Measurements from ENCODE around the gene CSE1L. TPM values are rescaled to one million over a fixed set of nuclear protein-coding genes. Genes with fewer than 3 reads are reported as not detected.
A peak's percentile ranks its signal among the peaks of the same experiment; 100 is the strongest.
"Not testable (repeated sequence)": the region's sequence is repeated elsewhere in the genome, so short reads cannot be mapped to it uniquely, and the experiment has no call there.

The CSE1L gene
- total RNA-seq, 1 donor: 18.6 TPM

- DNase-seq (ENCODE audit: low read depth in 2 of 3, low spot score in 2 of 3): peak in 1 of 3 donors; percentile 38
Measured at GRCh38 chr20:49054056-49054643, 8.0 kb downstream of the CSE1L start.

DNA sequence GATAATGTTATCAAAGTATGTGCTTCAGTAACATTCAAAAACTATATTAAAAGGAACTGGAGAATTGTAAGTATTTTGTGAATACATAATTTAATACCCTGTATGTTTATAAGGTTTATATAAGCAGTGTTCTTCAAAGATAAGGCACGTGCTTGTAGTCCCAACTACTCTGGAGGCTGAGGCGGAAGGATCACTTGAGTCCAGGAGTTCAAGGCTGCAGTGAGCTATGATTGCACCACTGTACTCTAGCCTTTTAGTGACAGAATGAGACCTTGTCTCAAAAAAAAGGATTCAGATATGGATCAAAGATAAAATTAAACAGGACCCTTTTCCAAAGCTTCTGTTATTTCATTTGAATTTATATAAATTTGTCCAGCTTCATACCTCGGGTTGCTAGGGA, 17.2 kb downstream of the CSE1L start:
- no peak for DNase-seq (ENCODE audit: low read depth in 2 of 3, low spot score in 2 of 3)

DNA sequence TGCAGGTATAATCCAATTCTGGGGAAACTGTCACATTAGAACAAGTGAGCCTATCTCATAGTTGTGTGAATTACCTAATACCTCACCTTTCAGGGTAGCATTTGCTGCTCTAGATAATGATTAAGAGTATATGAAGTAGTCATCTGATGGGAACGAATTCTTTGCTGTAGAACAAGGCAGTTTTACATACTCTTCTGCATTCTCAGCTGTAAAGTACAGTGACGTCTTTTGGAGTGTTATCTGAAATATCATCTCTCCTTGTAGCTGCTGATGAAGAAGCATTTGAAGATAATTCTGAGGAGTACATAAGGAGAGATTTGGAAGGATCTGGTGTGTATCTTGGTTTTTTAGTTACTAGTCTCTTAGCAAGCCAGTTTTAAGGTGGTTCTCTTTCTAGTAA, 28.4 kb downstream of the CSE1L start:
- no peak for DNase-seq (ENCODE audit: low read depth in 2 of 3, low spot score in 2 of 3)

- DNase-seq (ENCODE audit: low read depth in 2 of 3, low spot score in 2 of 3): no peak
Measured at GRCh38 chr20:49078310-49078709, 32.2 kb downstream of the CSE1L start.

GRCh38 chr20:49082295-49082694, 36.2 kb downstream of the CSE1L start:
- not testable (repeated sequence) for DNase-seq (ENCODE audit: low read depth in 2 of 3, low spot score in 2 of 3)

DNA sequence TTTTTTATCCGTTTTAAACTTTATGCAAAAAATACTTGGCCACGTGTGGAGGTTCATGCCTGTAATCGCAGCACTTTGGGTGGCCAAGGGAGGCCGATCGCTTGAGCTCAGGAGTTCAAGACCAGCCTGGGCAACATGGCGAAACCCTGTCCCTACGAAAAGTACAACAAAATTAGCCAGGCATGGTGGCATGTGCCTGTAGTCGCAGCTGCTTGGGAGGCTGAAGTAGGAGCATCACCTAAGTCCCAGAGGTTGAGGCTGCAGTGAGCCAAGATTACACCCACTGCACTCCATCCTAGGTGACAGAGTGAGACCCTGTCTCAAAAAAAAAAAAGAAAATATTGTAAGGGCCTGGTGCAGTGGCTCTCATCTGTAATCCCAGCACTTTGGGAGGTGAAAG, 45.0 kb downstream of the CSE1L start:
- no peak for DNase-seq (ENCODE audit: low read depth in 2 of 3, low spot score in 2 of 3)

DNA sequence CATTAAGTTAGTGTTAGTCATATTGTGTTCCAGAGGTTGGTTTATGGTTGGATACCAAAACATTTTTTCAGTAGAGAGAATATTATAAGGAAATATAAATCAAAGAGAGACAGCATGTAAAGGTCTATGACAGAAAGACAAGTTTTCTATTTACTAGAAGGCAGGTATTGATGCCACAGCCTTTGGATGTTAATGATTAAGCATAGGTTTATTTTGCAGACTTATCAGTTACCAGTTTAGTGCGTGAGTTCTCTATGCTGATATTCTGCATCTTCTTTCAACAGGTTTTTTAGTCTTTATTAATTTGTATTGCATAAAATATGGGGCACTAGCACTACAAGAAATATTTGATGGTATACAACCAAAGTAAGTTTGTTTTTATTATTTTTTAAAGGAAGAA, 45.6 kb downstream of the CSE1L start:
- no peak for DNase-seq (ENCODE audit: low read depth in 2 of 3, low spot score in 2 of 3)

- no peak for DNase-seq (ENCODE audit: low read depth in 2 of 3, low spot score in 2 of 3)
Measured at GRCh38 chr20:49096203-49096730, 50.2 kb downstream of the CSE1L start.

- DNase-seq (ENCODE audit: low read depth in 2 of 3, low spot score in 2 of 3): no peak
Measured at GRCh38 chr20:49097159-49097558, 51.0 kb downstream of the CSE1L start.

GRCh38 chr20:49098136-49098535, 52.0 kb downstream of the CSE1L start:
- DNase-seq (ENCODE audit: low read depth in 2 of 3, low spot score in 2 of 3): no peak

GRCh38 chr20:49099011-49099410, 52.9 kb downstream of the CSE1L start:
- DNase-seq (ENCODE audit: low read depth in 2 of 3, low spot score in 2 of 3): no peak

DNA sequence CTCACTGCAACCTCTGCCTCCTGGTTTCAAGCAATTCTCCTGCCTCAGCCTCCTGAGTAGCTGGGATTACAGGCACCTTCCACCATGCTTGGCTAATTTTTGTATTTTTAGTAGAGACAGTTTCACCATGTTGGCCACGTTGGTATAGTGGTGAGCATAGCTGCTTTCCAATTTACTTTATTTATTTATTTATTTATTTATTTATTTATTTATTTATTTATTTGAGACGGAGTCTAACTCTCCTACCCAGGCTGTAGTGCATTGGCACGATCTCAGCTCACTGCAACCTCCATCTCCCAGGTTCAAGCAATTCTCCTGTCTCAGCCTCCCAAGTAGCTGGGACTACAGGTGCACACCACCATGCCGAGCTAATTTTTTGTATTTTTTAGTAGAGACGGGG, 54.2 kb downstream of the CSE1L start:
- DNase-seq (ENCODE audit: low read depth in 2 of 3, low spot score in 2 of 3): not testable (repeated sequence)

- peak in 2 of 3 donors; percentile 24 to 42 for DNase-seq (ENCODE audit: low read depth in 2 of 3, low spot score in 2 of 3)
Measured at GRCh38 chr20:49100972-49101371, 54.9 kb downstream of the CSE1L start.

DNA sequence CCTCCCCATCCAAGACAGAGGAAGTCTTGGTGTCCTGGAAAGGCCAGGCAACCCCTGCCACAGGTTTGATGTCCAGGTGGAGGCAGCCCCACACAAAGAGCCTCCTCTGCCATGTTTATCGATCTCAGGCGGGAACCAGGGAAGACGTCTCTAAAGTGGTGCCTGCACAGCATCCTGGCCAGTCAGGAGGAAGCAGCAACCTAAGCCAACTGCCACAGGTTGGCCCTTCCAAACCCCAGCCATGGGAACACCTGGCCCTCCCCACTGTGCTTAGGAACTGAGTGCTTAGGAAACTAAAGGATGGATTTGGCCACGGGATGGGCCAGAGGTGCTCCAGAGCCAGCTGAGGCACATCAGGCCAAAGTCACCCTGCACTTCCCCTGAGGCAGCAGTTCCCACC, 56.9 kb downstream of the CSE1L start:
- no peak for DNase-seq (ENCODE audit: low read depth in 2 of 3, low spot score in 2 of 3)

- DNase-seq (ENCODE audit: low read depth in 2 of 3, low spot score in 2 of 3): no peak
Measured at GRCh38 chr20:49103647-49104364, 57.7 kb downstream of the CSE1L start.

DNA sequence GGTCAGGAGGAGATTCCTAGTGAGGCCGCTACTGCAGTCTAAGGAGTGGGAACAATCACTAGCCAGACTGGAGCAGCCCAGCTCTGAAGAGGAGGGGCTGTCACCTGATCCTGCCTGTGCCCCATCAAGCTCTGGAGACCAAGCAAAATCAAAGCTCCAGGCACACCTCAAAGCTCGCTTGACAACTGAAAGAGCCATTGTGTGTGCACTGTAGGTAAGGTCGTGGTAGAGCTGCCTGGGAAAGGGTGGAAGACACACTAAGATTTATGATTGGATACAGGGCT, 58.2 kb downstream of the CSE1L start:
- DNase-seq (ENCODE audit: low read depth in 2 of 3, low spot score in 2 of 3): no peak

DNA sequence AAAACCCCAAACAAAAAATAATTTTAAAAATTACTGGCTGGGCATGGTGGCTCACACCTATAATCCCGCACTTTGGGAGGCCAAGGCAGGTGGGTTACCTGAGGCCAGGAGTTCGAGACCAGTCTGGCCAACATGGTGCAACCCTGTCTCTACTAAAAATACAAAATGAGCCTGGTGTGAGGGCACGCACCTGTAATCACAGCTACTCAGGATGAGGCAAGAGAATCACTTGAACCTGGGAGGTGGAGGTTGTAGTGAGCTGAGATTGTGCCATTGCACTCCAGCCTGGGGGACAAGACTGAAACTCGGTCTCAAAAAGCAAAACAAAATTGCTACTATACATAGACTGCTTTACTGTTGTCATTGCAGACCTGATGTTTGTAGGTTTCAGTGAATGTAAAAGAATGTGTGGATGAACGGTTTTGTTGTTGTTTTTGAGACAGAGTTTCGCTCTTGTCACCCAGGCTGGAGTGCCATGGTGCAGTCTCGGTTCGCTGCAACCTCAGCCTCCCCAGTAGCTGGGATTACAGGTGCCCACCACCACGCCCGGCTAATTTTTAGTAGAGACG, 59.0 kb downstream of the CSE1L start:
- DNase-seq (ENCODE audit: low read depth in 2 of 3, low spot score in 2 of 3): not testable (repeated sequence)

DNA sequence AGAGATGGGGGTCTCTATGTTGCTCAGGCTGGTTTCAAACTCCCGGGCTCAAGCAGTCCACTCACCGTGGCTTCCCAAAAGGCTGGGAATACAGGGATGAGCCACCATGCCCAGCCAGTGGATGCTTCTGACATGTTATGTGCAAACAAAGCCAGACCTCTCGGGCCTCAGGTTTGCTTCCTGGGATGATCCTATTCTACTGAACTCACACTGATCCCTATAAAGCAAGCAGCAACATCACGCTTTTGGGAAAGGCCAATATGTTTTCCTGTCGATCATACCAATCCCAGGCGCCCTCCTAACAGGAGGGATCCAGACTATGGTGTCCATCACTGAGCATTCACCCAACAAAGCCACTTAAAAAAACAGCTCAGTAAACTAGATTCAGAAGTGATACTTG, 60.2 kb downstream of the CSE1L start:
- no peak for DNase-seq (ENCODE audit: low read depth in 2 of 3, low spot score in 2 of 3)

DNA sequence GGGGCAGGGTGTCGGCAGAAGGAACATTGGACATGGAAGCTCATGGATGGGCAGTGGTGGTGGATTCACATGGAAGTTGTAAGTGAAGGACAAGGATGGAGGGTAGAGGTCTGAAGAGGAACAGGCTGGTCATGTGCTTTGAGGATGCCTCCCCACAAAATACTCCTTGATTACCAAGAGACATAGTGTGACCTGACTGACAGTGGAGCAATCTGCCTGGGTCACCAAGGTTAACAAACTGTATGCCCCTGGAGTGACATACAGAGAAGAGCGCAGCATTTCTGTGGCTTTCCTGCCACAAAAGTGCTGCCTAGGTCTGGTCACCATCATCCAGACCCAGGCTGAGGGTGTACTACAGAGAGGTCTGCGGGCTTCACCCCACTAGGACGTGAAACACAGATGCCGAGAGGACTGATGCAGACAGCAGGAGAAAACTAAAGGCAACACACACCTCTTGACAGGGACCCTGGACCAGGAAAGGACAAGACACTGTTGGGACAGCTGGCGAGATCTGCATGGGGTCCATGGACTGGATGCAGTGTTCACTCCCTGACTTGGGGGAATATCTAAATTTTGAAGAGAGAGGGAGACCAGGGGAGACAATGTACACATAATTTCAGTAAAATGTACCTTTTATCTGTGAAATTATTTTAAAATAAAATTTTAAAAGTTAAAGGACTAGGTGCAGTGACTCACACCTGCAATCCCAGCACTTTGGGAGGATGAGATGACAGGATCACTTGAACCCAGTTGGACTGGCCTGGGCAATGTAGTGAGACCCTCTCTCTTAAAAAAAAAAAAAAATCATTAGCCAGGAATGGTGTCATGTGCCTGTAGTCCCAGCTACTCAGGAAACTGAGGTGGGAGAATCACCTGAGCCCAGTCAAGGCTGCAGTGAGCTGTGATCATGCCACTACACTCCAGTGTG, 64.9 kb downstream of the CSE1L start:
- no peak for DNase-seq (ENCODE audit: low read depth in 2 of 3, low spot score in 2 of 3)

GRCh38 chr20:49112596-49113274, 66.6 kb downstream of the CSE1L start:
- no peak for DNase-seq (ENCODE audit: low read depth in 2 of 3, low spot score in 2 of 3)

DNA sequence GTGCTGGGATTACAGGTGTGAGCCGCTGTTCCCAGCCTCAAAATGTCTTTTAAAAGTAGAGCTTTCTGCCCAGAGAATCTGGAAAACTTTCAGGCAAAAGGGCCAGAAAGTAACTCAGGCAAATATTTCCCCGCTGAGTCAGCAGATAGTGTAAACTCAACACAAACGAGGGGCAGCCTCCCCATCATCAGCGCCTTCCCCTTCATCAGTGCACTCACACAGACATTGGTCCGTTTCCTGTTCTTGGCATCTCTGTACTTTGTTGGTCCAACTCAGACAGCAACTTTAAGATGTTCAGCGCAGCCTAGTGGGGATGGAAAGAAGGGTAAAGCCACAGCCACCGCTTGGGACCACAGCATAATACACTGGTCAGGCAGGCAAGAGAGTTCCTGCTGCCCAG, 69.5 kb downstream of the CSE1L start:
- DNase-seq (ENCODE audit: low read depth in 2 of 3, low spot score in 2 of 3): no peak
